NCI-H345 (cell line): ENCODE measurements around the gene ZNF319.
"Not testable (repeated sequence)": the region's sequence is repeated elsewhere in the genome, so short reads cannot be mapped to it uniquely, and the experiment has no call there.

Experiments used
- DNase-seq: peaks from one replicate; lab custom pipeline; 2025; lab: John Stamatoyannopoulos, UW

The ZNF319 gene

GRCh38 chr16:58021661-58022551 lies 21.4 kb upstream of the ZNF319 start:
- DNase-seq = no peak

DNA sequence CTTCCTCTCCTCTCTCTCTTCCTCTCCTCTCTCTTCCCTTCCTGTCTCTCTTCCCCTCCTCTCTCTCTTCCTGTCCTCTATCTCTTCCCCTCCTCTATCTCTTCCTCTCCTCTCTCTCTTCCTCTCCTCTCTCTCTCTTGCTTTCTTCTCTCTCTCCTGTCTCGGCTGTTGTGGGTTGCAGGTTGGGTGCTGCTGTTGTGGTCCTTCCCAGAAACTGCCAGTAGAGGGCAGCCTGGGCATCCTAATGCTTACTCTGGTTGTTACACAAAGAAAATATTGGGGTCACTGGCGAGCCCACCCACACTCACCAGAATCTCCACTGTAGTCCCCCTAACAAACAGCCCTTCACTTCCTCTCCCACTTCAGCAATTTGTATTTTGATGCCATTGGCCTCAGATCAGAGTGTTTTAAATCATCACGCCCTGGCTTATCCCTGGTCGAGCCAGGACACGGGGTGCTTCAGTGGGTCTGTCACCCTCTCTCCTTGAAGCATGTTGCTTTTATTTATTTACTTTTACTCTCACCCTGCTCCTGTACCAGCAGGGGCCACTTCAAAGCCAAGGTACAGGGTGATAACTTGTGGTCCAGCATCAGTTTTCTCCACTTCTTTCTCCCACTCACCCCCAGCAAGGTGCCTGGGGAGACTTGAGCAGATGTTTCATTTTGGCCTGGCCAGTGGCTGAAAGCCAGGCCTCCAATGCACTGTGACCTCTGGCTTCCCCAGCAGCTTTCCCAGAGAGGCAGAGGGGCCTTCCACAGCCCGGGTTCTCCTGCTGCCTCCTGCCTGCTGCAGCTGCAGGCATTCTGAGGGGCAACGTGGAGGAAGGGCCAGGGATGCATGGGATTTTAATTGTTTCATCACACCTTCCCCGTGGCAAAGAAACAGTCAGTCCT lies 20.4 kb upstream of the ZNF319 start:
- peak; percentile 15 for DNase-seq

GRCh38 chr16:58019866-58020538 lies 19.5 kb upstream of the ZNF319 start:
- DNase-seq = no peak

DNA sequence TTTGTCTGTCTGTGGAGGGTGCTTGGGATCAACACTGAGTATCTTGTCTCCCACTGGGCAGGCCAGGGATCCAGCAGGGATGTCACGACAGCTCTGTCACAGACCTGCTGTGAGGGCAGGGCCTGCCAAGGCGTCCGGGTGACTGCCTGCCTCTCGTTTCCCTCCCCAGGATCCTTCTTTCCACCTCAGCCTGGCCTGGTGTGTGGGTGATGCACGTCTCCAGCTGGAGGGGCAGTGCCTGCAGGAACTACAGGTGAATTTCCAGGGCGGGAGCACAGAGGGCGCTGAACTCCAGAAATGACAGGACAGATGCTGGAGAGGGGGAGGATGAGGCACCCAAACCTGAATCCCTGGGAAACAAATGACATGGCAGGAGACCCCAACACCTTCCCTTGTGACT lies 18.3 kb upstream of the ZNF319 start:
- no peak for DNase-seq

DNA sequence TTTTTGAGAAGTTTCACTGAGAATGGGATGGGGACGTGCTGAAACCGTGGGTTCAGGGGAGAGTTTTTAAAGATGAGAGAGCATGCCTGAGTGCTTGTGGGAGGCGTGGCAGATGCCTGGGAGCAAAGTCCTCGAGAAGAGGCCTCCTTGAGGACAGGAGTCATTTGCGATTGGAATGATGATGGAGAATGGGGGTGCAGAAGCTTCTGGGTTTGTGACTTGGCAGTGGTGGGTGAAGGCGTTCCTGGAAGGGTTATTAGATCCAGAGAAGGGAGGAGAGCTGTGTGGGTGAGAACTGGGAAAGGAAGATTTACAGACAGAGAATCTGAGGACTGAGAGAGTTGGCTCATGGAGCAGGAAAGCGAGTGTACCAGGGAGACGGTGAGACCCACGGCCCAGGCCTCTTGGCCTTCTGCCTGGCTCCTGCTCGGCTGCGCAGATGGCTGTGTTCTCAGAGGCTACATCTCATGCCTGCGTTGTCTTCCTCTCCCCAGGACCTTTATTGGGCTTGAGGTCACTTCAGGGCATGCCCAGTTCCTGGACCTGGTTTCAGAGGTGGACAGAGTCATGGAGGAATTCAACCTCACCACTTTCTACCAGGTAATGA lies 16.5 kb upstream of the ZNF319 start:
- no peak for DNase-seq

GRCh38 chr16:58013201-58013956 lies 12.9 kb upstream of the ZNF319 start:
- DNase-seq = no peak

DNA sequence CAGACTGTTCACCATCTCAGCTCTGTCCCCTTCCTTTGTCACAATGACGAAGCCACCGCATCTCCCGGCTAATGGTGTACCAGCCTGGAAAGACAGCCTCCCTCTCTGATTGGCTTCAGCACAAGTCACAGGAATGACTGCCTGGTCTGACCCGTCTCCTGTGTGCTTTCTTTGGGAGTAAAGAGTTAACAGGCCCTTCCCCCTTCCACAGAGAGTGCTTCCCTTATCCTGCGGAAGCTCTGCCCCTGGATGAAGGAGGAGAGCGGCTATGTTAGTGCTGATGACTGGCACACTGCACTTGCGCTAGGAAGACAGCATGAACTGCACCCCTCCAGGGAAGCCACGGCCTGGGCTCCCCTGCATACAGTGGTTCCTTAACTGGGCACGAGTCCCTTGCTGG lies 12.0 kb upstream of the ZNF319 start:
- DNase-seq = no peak

DNA sequence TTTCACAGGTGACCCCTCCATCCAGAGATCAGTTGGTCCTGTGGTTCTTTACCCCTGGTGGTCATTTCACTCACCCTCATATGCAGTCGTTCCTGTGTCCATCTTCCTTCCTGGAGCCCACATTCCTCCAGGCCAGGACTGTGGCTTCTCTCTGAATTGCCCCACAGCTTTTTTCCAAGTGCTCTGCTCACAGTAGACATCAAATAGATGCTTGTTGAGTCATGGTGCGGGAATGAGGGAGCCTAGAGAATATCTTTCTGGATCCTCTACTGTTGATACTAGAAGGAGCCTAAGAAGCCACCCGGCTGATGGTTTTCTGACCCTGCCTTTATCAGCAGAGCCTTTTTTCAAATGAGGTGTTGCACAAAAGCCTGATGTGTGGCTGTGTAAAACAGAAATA lies 11.2 kb upstream of the ZNF319 start:
- DNase-seq = no peak

DNA sequence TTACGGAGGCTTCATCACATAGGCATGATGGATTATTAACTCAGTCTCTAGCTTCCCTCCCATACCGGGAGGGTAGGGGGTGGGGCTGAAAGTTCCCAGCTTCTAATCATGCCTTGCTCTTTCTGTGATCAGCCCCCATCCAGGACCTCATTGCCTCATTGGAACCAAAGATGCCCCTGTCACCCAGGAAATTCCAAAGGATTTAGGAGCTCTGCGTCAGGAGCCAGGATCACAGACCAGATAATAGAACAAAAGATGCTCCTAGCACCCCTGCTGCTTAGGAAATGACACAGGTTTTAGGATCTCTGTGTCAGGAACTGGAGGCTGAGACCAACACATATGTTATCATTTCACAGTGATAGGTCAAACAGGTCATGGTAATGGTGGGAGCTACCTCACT lies 10.4 kb upstream of the ZNF319 start:
- no peak for DNase-seq

DNA sequence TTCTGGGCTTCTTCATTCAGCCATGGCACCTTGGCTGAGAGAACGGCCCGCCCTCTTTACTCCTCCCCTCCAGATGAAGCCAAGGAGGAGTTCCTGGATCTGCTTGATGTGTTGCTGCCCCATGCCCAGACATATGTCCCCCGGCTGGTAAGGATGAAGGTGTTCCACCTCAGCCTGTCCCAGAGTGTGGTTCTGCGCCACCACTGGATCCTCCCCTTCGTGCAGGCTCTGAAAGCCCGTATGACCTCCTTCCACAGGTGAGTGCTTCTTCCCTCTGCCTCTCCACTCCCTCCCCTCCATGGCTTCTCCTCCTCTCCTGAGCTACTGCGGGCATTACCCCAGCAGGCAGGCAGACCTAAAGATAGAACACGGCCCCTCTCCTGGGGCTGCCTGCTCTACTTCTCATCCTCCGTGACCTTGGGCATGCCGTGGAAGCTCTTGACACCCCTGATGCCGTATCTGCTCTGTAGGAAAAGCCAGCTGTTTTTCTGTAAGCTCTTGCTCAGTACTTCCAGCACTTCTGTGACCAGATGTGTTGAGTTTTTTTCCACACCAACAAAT lies 9.5 kb upstream of the ZNF319 start:
- DNase-seq = no peak

GRCh38 chr16:58004736-58005135 lies 4.3 kb upstream of the ZNF319 start:
- DNase-seq = not testable (repeated sequence)

DNA sequence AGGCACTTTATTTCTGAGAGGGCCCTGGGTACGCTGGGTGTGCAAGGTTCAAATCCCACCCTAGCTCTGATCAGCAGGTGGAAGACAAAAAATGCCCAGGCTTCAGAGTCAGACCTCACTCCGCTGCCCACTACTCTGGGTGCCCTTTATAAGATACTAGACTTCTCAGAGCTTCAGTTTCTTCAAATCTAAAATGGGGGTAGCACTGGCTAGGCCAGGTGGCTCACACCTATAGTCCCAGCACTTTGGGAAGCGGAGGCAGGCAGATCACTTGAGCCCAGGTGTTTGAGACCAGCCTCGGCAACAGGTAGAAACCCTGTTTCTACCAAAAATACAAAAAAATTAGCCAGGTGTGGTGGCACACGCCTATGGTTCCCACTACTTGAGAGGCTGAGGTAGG lies 2.5 kb upstream of the ZNF319 start:
- DNase-seq = no peak

- DNase-seq = no peak
Measured at GRCh38 chr16:58002416-58002800, 1.9 kb upstream of the ZNF319 start.

- DNase-seq = no peak
Measured at GRCh38 chr16:58001781-58002415, 1.4 kb upstream of the ZNF319 start.

DNA sequence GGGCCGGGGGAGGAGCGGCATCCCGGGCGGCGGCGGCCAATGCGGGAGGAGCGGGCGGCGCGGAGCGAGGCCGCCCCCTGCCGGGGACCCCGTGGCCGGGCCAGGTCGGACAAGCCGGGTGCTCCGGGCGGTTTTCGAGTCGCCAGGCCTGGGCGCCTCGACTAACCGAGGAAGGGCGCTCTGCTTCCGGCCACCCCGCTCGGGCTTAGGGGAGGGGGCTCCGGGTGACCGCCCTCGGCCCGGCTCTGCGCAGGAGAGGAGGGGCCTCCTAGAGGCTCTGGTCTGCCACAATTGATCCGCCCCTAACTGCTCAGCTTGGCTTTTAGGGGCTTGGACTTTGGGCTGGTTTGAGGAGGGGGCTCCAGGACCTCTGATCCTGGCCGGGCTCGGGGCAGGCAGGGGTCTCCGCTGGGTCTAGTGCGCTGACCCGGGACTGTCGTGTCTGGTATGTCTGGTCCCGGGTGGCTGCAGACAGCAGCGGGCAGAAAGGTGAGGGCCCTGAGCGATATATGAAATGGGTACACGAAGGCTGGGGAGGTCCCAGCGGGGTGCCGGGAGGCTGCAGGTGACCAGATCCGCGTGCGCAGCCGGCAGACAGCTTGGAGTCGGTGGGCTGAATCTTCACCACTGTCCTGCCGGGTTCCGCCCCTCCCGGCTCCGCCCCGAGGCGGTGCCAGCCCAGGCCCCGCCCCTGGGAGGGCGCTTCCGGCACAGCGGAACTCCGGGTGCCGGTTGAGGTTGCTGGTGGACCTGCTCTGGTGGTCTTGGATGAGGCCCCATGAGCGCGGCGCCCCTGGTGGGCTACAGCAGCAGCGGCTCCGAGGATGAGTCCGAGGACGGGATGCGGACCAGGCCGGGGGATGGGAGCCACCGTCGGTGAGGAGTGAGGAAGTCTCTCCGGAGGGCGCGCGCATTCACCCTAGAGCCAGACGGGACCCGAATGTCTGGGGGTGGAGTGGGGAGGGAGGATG lies 519 bp upstream of the ZNF319 start, which contains the start of gene USB1:
TSS of gene USB1 (plus strand) at position 702 of the 971 bp plus-strand sequence. CDS start at position 779, 77 bp downstream.
- DNase-seq = peak; percentile 85

GRCh38 chr16:57999366-57999970 lies 1.0 kb downstream of the ZNF319 start:
- DNase-seq = no peak

DNA sequence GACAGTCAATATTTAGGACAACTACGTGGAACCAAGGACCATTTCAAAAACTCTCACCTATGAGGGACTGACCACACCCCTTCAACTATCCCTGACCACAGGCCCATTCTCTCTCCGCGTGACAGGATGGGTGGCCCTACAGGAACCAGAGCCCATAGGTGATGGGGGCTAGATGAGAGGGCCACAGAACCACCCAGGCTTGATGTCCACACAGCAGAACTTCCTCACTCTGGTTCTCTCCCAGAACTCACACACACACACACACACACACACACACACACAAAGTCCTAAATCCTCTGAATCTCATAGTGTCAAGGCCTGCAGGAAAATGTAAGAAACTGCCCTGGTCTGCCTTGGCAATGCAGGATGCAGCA lies 1.5 kb downstream of the ZNF319 start:
- no peak for DNase-seq

DNA sequence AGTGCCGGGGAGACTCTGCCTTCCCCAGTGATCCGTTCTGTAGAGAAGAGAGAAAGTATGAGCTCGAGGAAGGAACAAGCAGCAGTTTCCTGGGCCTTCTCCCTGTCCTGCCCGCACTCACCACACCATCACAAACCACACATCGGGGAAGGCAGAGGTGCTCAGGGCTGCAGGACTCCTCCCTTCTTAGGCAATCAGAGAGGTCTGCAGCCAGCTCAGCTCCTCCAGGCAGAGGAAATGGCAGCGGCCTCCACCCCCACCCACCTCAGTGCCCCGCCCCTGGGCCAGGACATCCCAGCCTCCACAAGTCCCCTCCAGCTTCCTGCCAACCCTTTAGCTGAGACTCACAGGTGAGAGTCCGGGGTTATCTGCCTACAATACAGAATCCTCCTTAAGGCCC lies 2.0 kb downstream of the ZNF319 start:
- DNase-seq = no peak
